GM18909 (cell line): ENCODE data around the gene GAPT.

Experiments
- ATAC-seq: cut with Tn5 transposase; IDR thresholded peaks from one replicate; pipeline ENCODE4 v1.9.1; 2021; ENCODE audit warnings: mild to moderate bottlenecking; ENCODE audit not compliant: unreplicated experiment, poor library complexity

The GAPT gene

GRCh38 chr5:58491216-58491892 is at the start of gene GAPT:
GAPT (plus strand) TSS chr5:58491435; CDS start chr5:58494537, 3,102 bp downstream.
- peak; percentile 80 for ATAC-seq

- ATAC-seq = no peak
Observed at GRCh38 chr5:58444805-58445204, 46.4 kb upstream of the GAPT start.

- ATAC-seq = no peak
Observed at GRCh38 chr5:58446024-58446423, 45.2 kb upstream of the GAPT start.

GRCh38 chr5:58447226-58447625 is 44.0 kb upstream of the GAPT start:
- no peak for ATAC-seq

GRCh38 chr5:58450018-58450417 is 41.2 kb upstream of the GAPT start:
- ATAC-seq = no peak

- ATAC-seq = no peak
Observed at GRCh38 chr5:58450811-58451629, 40.2 kb upstream of the GAPT start.

DNA sequence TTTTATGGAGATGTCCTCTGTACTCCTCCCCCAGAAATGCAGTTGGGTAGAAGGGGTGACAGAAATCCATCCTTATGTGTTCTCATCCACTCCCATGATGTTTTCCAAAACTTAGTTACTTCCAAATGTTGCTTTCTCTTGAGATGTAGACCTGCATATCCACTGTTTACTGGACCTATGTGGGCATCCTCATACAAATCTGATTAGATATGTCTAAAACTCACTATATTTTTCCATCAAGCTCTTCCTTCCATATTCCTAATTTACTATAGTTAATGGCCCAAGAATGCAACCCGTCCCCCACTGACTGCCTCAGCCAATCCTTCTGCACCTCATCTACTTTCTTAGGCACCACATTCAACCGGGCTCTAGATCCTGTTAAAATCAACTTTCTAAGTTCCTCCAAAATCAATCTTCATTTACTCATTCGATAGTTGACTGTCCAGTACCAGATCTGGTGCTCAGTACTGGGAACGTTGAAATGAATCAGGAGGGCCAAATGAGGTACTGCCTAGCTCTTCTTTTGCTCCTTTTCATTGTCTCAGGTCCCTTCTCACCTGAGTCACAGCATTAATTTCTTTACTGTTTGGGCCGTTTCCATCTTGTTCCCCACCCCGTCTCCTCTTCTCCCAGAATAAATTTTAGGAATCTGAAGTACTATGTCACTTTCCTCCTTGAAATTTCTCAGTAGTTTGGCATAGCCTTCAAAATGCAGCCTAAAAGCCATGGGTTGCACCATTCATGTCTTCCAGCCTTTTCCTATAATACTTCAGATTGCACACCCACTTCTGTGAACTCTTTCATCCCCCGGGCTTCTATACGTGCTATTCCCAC is 39.3 kb upstream of the GAPT start:
- ATAC-seq = no peak

GRCh38 chr5:58452566-58453258 is 38.5 kb upstream of the GAPT start:
- ATAC-seq = no peak

- ATAC-seq = no peak
Observed at GRCh38 chr5:58453306-58453705, 37.9 kb upstream of the GAPT start.

DNA sequence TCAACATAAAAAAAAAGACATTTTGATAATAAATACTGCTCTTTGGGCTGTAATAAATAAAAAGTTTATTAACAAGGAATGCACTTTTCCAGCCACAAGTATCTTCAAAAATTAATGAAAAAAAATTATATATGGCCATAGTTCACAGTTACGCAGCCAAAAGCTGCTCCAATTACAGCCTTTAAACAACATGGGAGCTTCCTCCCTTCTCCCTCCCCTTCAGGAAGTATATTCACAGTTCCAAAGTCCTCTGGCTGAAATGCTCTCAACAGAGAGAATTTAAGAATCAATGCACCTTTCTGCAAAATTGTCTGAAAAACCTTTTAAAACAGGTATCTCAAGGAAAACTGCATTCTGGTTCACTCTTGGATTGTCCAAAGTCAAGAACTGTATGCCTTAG is 37.2 kb upstream of the GAPT start:
- ATAC-seq = no peak

GRCh38 chr5:58455066-58455465 is 36.2 kb upstream of the GAPT start:
- ATAC-seq = no peak

GRCh38 chr5:58455480-58455879 is 35.8 kb upstream of the GAPT start:
- ATAC-seq = no peak

DNA sequence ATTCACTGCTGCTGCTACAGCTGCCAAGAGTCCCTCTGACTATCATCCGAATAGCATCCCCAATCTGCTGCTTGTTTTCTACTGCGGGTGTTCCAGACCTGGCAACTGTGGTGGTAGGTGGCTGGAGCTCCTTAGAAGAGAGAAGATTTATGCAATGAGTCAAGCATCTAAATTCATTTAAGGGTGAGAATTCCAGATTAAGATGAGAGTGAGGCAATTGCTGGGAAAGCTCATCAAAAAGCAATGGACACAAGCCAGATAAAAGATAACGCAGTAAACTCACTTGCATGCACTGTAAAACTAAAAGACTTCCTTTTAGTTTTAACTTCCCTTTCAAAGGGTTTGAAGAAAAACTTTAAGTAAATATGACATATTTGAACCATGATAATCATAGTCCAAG is 35.2 kb upstream of the GAPT start:
- no peak for ATAC-seq

DNA sequence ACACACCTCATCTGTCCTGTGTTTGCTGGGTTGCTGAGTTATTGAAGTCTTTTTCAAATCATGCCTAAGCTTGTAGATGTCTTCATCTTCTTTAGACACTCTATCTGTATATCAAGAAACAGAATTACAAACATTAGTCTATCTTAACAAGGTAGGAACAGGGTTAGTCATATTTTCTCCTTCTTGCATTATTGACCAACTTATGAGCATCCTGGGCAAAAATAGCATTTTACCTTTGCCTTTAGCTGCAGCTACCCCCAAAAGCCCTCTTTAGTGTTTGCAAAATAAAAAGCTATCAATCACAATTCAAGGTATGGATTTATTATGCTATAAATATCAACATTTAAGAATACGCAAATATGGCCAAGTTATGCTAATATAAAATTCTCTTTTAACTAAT is 34.7 kb upstream of the GAPT start:
- ATAC-seq = no peak

- ATAC-seq = no peak
Observed at GRCh38 chr5:58457050-58457449, 34.2 kb upstream of the GAPT start.

- ATAC-seq = no peak
Observed at GRCh38 chr5:58458141-58458742, 33.0 kb upstream of the GAPT start.

- ATAC-seq = no peak
Observed at GRCh38 chr5:58458743-58459145, 32.5 kb upstream of the GAPT start.

GRCh38 chr5:58459146-58460001 is 31.9 kb upstream of the GAPT start:
- no peak for ATAC-seq
